ENCODE data around the gene KMT2B. TPM values are rescaled to one million over a fixed set of nuclear protein-coding genes. Genes with fewer than 3 reads are reported as not detected.
"Not testable (repeated sequence)": the region's sequence is repeated elsewhere in the genome, so short reads cannot be mapped to it uniquely, and the experiment has no call there.

Gene KMT2B
- 23.0 TPM for polyA plus RNA-seq (ENCODE audit: insufficient read length)

GRCh38 chr19:35717665-35718344 is at the start of gene KMT2B:
TSS of gene KMT2B (plus strand) at chr19:35718003. CDS start at chr19:35718019, 16 bp downstream.
- no peak for DNase-seq (ENCODE audit: low read depth)

- no peak for DNase-seq (ENCODE audit: low read depth)
Observed at GRCh38 chr19:35669566-35669965, 48.2 kb upstream of the KMT2B start.

- no peak for DNase-seq (ENCODE audit: low read depth)
Observed at GRCh38 chr19:35669974-35670373, 47.8 kb upstream of the KMT2B start.

- DNase-seq (ENCODE audit: low read depth): no peak
Observed at GRCh38 chr19:35670686-35671085, 47.1 kb upstream of the KMT2B start.

- DNase-seq (ENCODE audit: low read depth): no peak
Observed at GRCh38 chr19:35671818-35672217, 46.0 kb upstream of the KMT2B start.

- DNase-seq (ENCODE audit: low read depth): no peak
Observed at GRCh38 chr19:35673121-35673804, 44.5 kb upstream of the KMT2B start.

GRCh38 chr19:35675589-35676140 is 42.1 kb upstream of the KMT2B start:
- no peak for DNase-seq (ENCODE audit: low read depth)

- DNase-seq (ENCODE audit: low read depth): no peak
Observed at GRCh38 chr19:35689836-35690235, 28.0 kb upstream of the KMT2B start.

GRCh38 chr19:35691106-35691505 is 26.7 kb upstream of the KMT2B start:
- not testable (repeated sequence) for DNase-seq (ENCODE audit: low read depth)

GRCh38 chr19:35692010-35692409 is 25.8 kb upstream of the KMT2B start:
- DNase-seq (ENCODE audit: low read depth): no peak

GRCh38 chr19:35693422-35693821 is 24.4 kb upstream of the KMT2B start:
- DNase-seq (ENCODE audit: low read depth): no peak

GRCh38 chr19:35693835-35694599 is 23.8 kb upstream of the KMT2B start:
- peak; percentile 57 for DNase-seq (ENCODE audit: low read depth)

- no peak for DNase-seq (ENCODE audit: low read depth)
Observed at GRCh38 chr19:35695895-35696422, 21.8 kb upstream of the KMT2B start.

- DNase-seq (ENCODE audit: low read depth): no peak
Observed at GRCh38 chr19:35696835-35697234, 21.0 kb upstream of the KMT2B start.

- peak; percentile 94 for DNase-seq (ENCODE audit: low read depth)
Observed at GRCh38 chr19:35702223-35703012, 15.4 kb upstream of the KMT2B start.

- DNase-seq (ENCODE audit: low read depth): no peak
Observed at GRCh38 chr19:35703343-35703742, 14.5 kb upstream of the KMT2B start.

- DNase-seq (ENCODE audit: low read depth): no peak
Observed at GRCh38 chr19:35704218-35704617, 13.6 kb upstream of the KMT2B start, which contains the start of gene ZBTB32. TSS of gene ZBTB32 (plus strand) at chr19:35704558. CDS start at chr19:35714627, 10,069 bp downstream.

- no peak for DNase-seq (ENCODE audit: low read depth)
Observed at GRCh38 chr19:35708391-35708790, 9.4 kb upstream of the KMT2B start.

- no peak for DNase-seq (ENCODE audit: low read depth)
Observed at GRCh38 chr19:35710784-35711723, 6.7 kb upstream of the KMT2B start.
